Stimulated activated CD4-positive, alpha-beta T cell treated with anti-CD3 and anti-CD28 coated beads, Interleukin-15, amount 100 ng/mL, for 24 hours (primary cell): ENCODE measurements around the gene RELA.
"Not testable (repeated sequence)": the region's sequence is repeated elsewhere in the genome, so short reads cannot be mapped to it uniquely, and the experiment has no call there.

ENCODE experiments used
- DNase-seq: peaks from one replicate; pipeline ENCODE4 v3.0.0-alpha.2; 2020

The RELA gene

GRCh38 chr11:65663639-65664200, 1.0 kb upstream of the RELA start:
- DNase-seq = peak; percentile 75

GRCh38 chr11:65662247-65662798, 393 bp downstream of the RELA start:
- no peak for DNase-seq

- no peak for DNase-seq
These were observed 993 bp downstream of the RELA start for GRCh38 chr11:65661599-65662246.

GRCh38 chr11:65660908-65661307, 1.8 kb downstream of the RELA start:
- not testable (repeated sequence) for DNase-seq

GRCh38 chr11:65660038-65660437, 2.7 kb downstream of the RELA start:
- no peak for DNase-seq

GRCh38 chr11:65658174-65659021, 4.3 kb downstream of the RELA start:
- DNase-seq = no peak

- no peak for DNase-seq
These were observed 5.3 kb downstream of the RELA start for GRCh38 chr11:65657426-65657825.

GRCh38 chr11:65655570-65656332, 7.0 kb downstream of the RELA start:
- no peak for DNase-seq

- no peak for DNase-seq
These were observed 8.1 kb downstream of the RELA start for GRCh38 chr11:65654375-65655349.

- no peak for DNase-seq
These were observed 9.2 kb downstream of the RELA start for GRCh38 chr11:65653229-65654225.

GRCh38 chr11:65652511-65653228, 10.0 kb downstream of the RELA start:
- peak; percentile 97 for DNase-seq

GRCh38 chr11:65651589-65652510, 10.9 kb downstream of the RELA start:
- DNase-seq = peak; percentile 16

GRCh38 chr11:65651339-65651588, 11.5 kb downstream of the RELA start:
- no peak for DNase-seq

- DNase-seq = peak; percentile 7
These were observed 12.0 kb downstream of the RELA start for GRCh38 chr11:65650547-65651338.

- peak; percentile 1 for DNase-seq
These were observed 12.8 kb downstream of the RELA start for GRCh38 chr11:65649656-65650546.

- no peak for DNase-seq
These were observed 13.7 kb downstream of the RELA start for GRCh38 chr11:65648997-65649493.
